H9 (cell line): ENCODE data around the gene TAS2R1. TPM values are rescaled to one million over a fixed set of nuclear protein-coding genes. Genes with fewer than 3 reads are reported as not detected.

Source experiments
- DNase-seq: peaks from one replicate; pipeline ENCODE4 v3.0.0-alpha.2; 2017
- H2AFZ ChIP-seq: one replicate; pipeline ENCODE4 v1.6.1; 2013; ENCODE audit warnings: mild to moderate bottlenecking, low read length, control low read depth, moderate library complexity
- H2AK5ac ChIP-seq: 2 replicates; pipeline ENCODE4 v1.6.1; 2013; ENCODE audit warnings: low read length, control low read depth, mixed read lengths; ENCODE audit not compliant: insufficient read length
- H2BK120ac ChIP-seq: one replicate; pipeline ENCODE4 v1.6.1; 2013; ENCODE audit warnings: low read depth, mild to moderate bottlenecking, low read length, control low read depth, inconsistent platforms; ENCODE audit not compliant: poor library complexity, severe bottlenecking
- H2BK12ac ChIP-seq: 2 replicates; pipeline ENCODE4 v1.6.1; 2013; ENCODE audit warnings: low read length, control low read depth, mixed read lengths, low read depth; ENCODE audit not compliant: insufficient read length
- H2BK15ac ChIP-seq: 2 replicates; pipeline ENCODE4 v1.6.1; 2013; ENCODE audit warnings: low read depth, low read length, control low read depth
- H2BK20ac ChIP-seq: one replicate; pipeline ENCODE4 v1.6.1; 2013; ENCODE audit warnings: low read depth, mild to moderate bottlenecking, low read length, control low read depth, inconsistent platforms; ENCODE audit not compliant: poor library complexity, severe bottlenecking
- H2BK5ac ChIP-seq: 2 replicates; pipeline ENCODE4 v1.6.1; 2013; ENCODE audit warnings: low read length, control low read depth, mixed read lengths; ENCODE audit not compliant: insufficient read length
- H3K14ac ChIP-seq: 2 replicates; pipeline ENCODE4 v1.6.1; 2013; ENCODE audit warnings: low read length, control low read depth; ENCODE audit not compliant: insufficient read depth
- H3K18ac ChIP-seq: 2 replicates; pipeline ENCODE4 v1.6.1; 2013; ENCODE audit warnings: low read depth, mild to moderate bottlenecking, mixed read lengths, low read length, control low read depth; ENCODE audit not compliant: insufficient read length
- H3K23ac ChIP-seq: 2 replicates; pipeline ENCODE4 v1.6.1; 2013; ENCODE audit warnings: low read length, control low read depth, mixed read lengths, low read depth; ENCODE audit not compliant: insufficient read length
- H3K23me2 ChIP-seq: 2 replicates; pipeline ENCODE4 v1.6.1; 2013; ENCODE audit warnings: low read depth, mild to moderate bottlenecking, mixed read lengths, low read length, control low read depth; ENCODE audit not compliant: insufficient read length, poor library complexity, severe bottlenecking
- H3K27ac ChIP-seq: 2 replicates; pipeline ENCODE4 v1.5.1; 2013; ENCODE audit warnings: low read length, control low read depth, mixed read lengths, low read depth; ENCODE audit not compliant: insufficient read length
- H3K27me3 ChIP-seq: 2 replicates; pipeline ENCODE4 v1.6.1; 2013; ENCODE audit warnings: low read length, control low read depth, inconsistent platforms; ENCODE audit not compliant: insufficient read depth
- H3K4ac ChIP-seq: 2 replicates; pipeline ENCODE4 v1.6.1; 2013; ENCODE audit warnings: low read depth, mild to moderate bottlenecking, control low read depth, inconsistent platforms, low read length, moderate library complexity
- H3K4me1 ChIP-seq: 2 replicates; pipeline ENCODE4 v1.6.1; 2013; ENCODE audit warnings: low read length, control low read depth, inconsistent platforms; ENCODE audit not compliant: insufficient read depth
- H3K4me2 ChIP-seq: 2 replicates; pipeline ENCODE4 v1.6.1; 2013; ENCODE audit warnings: low read length, control low read depth, mixed read lengths; ENCODE audit not compliant: insufficient read length, insufficient read depth
- H3K56ac ChIP-seq: 2 replicates; pipeline ENCODE4 v1.6.1; 2013; ENCODE audit warnings: low read depth, mild to moderate bottlenecking, mixed read lengths, low read length, control low read depth; ENCODE audit not compliant: insufficient read length
- H3K79me1 ChIP-seq: 2 replicates; pipeline ENCODE4 v1.6.1; 2013; ENCODE audit warnings: low read depth, mild to moderate bottlenecking, moderate library complexity, low read length, control low read depth, inconsistent platforms; ENCODE audit not compliant: insufficient read depth, poor library complexity, severe bottlenecking
- H3K79me2 ChIP-seq: 2 replicates; pipeline ENCODE4 v1.6.1; 2013; ENCODE audit warnings: low read length, control low read depth, inconsistent platforms; ENCODE audit not compliant: insufficient read depth
- H3K9ac ChIP-seq: 2 replicates; pipeline ENCODE4 v1.6.1; 2013; ENCODE audit warnings: low read length, control low read depth, mixed read lengths; ENCODE audit not compliant: insufficient read length; ENCODE audit errors: extremely low read depth
- H3K9me3 ChIP-seq: one replicate; pipeline ENCODE4 v1.6.1; 2013; ENCODE audit warnings: low read depth, low read length, inconsistent platforms; ENCODE audit not compliant: control insufficient read depth
- H3T11ph ChIP-seq: one replicate; pipeline ENCODE4 v1.6.1; 2013; ENCODE audit warnings: mild to moderate bottlenecking, low read length, control low read depth, inconsistent platforms
- H4K20me1 ChIP-seq: one replicate; pipeline ENCODE4 v1.6.1; 2013; ENCODE audit not compliant: control insufficient read depth, insufficient read length, insufficient read depth
- H4K5ac ChIP-seq: 2 replicates; pipeline ENCODE4 v1.6.1; 2013; ENCODE audit warnings: low read depth, mild to moderate bottlenecking, mixed read lengths, low read length, control low read depth; ENCODE audit not compliant: insufficient read length
- H4K8ac ChIP-seq: replicated peaks from 2 replicates; pipeline ENCODE4 v1.6.1; 2013; ENCODE audit warnings: low read length, control low read depth, mixed read lengths, low read depth; ENCODE audit not compliant: insufficient read length
- H4K91ac ChIP-seq: 2 replicates; pipeline ENCODE4 v1.6.1; 2013; ENCODE audit warnings: low read depth, mild to moderate bottlenecking, moderate library complexity, mixed read lengths, low read length, control low read depth; ENCODE audit not compliant: insufficient read length
- H3K27ac Mint-ChIP-seq, 3 experiments: 2 replicates in 2 of 3; 3 replicates in 1 of 3; pipeline ENCODE4 v1.8.0; 2020 to 2021; ENCODE audit warnings: mixed read lengths in 3 of 3, mild to moderate bottlenecking in 1 of 3, moderate library complexity in 1 of 3
- H3K27me3 Mint-ChIP-seq: 2 replicates; pipeline ENCODE4 v1.8.0; 2021; ENCODE audit warnings: low read depth, mild to moderate bottlenecking, moderate library complexity, mixed read lengths
- H3K36me3 Mint-ChIP-seq, 3 experiments: 2 replicates in 2 of 3; 3 replicates in 1 of 3; pipeline ENCODE4 v1.8.0; 2020 to 2021; ENCODE audit warnings: low read depth in 3 of 3, mixed read lengths in 3 of 3; ENCODE audit not compliant: insufficient read depth in 1 of 3
- H3K4me1 Mint-ChIP-seq, 2 experiments: 2 replicates each; pipeline ENCODE4 v1.8.0; 2020; ENCODE audit warnings: mixed read lengths in 2 of 2
- H3K4me3 Mint-ChIP-seq, 2 experiments: 2 replicates in 1 of 2; 3 replicates in 1 of 2; pipeline ENCODE4 v1.8.0; 2020 to 2021; ENCODE audit warnings: mild to moderate bottlenecking in 2 of 2, mixed read lengths in 2 of 2, moderate library complexity in 1 of 2
- H3K9me3 Mint-ChIP-seq, 2 experiments: 2 replicates in 1 of 2; 3 replicates in 1 of 2; pipeline ENCODE4 v1.8.0; 2020; ENCODE audit warnings: mild to moderate bottlenecking in 2 of 2, mixed read lengths in 2 of 2, moderate library complexity in 1 of 2
- CTCF ChIP-seq: fragments of 200-600 bp; sonication (generic); conservative IDR thresholded peaks from 3 replicates; pipeline ENCODE4 v1.8.0; 2021; ENCODE audit warnings: antibody characterized with exemption, mild to moderate bottlenecking
- WGBS: extraction: QIAGEN DNeasy Blood & Tissue Kit; methylation state at CpG from one replicate; pipeline ENCODE4 v1.1.7; 2013; ENCODE audit warnings: missing lambda C conversion rate, low lambda C conversion rate, mixed read lengths; ENCODE audit not compliant: insufficient read length; ENCODE audit errors: extremely low coverage; 5-methylcytosine and 5-hydroxymethylcytosine counted together
- total RNA-seq: library from RNA; stranded (reverse); gene quantifications from 2 replicates; pipeline ENCODE4 v1.2.1, GENCODE V29; 2021

The TAS2R1 gene
- total RNA-seq, 1 experiment from 2014 or later = not detected

- no peak overlapping the region for H3K9ac ChIP-seq
- H3K4me2 ChIP-seq = no peak overlapping the region
- Mint-ChIP-seq H3K36me3 (no peaks in the 10 kb centered on the region), H3K4me3 (no peak overlapping the region), H3K4me1 (peaks cover 13 to 15% of the 10 kb centered on the region in 2 experiments), H3K27ac (no peak overlapping the region; a peak in 1 of 7 replicates), H3K9me3 (no peaks in the 10 kb centered on the region; a peak in 1 of 5 replicates), H3K27me3 (no peaks in the 10 kb centered on the region)
- H3K14ac ChIP-seq = no peak overlapping the region
- H3K23me2 ChIP-seq = no peaks in the 10 kb centered on the region
- H4K5ac ChIP-seq = no peak overlapping the region
- H3K27me3 ChIP-seq = no peaks in the 10 kb centered on the region
- no peak overlapping the region for H3K27ac ChIP-seq
- H2AFZ ChIP-seq = no peak overlapping the region
- no peaks in the 10 kb centered on the region for H4K20me1 ChIP-seq
- no peak overlapping the region for H2BK120ac ChIP-seq
- H2BK5ac ChIP-seq = no peak overlapping the region
- H2BK15ac ChIP-seq = no peak overlapping the region
- no CpG with 5 or more reads among the region's 6 CpGs for WGBS
- DNase-seq = no peak
- no peaks in the 10 kb centered on the region for H3K79me1 ChIP-seq
- H3K4me1 ChIP-seq = no peaks in the 10 kb centered on the region
- H3K9me3 ChIP-seq = no peaks in the 10 kb centered on the region
- no peak overlapping the region for H4K91ac ChIP-seq
- H2BK20ac ChIP-seq = no peak overlapping the region
- H2BK12ac ChIP-seq = no peak overlapping the region
- no peak overlapping the region for H3K4ac ChIP-seq
- H2AK5ac ChIP-seq = no peak overlapping the region
- TF ChIP-seq CTCF = no peak
- H3T11ph ChIP-seq = no peak overlapping the region
- no peak overlapping the region for H3K23ac ChIP-seq
- no peak overlapping the region for H4K8ac ChIP-seq
- no peak overlapping the region for H3K56ac ChIP-seq
- H3K18ac ChIP-seq = no peak overlapping the region
- no peaks in the 10 kb centered on the region for H3K79me2 ChIP-seq
Observed at GRCh38 chr5:9663891-9664290, 33.7 kb upstream of the TAS2R1 start.
